Measurements from ENCODE around the gene LAPTM4A. TPM values are rescaled to one million over a fixed set of nuclear protein-coding genes. Genes with fewer than 3 reads are reported as not detected.
"Not testable (repeated sequence)": the region's sequence is repeated elsewhere in the genome, so short reads cannot be mapped to it uniquely, and the experiment has no call there.

LAPTM4A gene
- total RNA-seq, 1 donor from 2014 or later: 74.4 TPM

DNA sequence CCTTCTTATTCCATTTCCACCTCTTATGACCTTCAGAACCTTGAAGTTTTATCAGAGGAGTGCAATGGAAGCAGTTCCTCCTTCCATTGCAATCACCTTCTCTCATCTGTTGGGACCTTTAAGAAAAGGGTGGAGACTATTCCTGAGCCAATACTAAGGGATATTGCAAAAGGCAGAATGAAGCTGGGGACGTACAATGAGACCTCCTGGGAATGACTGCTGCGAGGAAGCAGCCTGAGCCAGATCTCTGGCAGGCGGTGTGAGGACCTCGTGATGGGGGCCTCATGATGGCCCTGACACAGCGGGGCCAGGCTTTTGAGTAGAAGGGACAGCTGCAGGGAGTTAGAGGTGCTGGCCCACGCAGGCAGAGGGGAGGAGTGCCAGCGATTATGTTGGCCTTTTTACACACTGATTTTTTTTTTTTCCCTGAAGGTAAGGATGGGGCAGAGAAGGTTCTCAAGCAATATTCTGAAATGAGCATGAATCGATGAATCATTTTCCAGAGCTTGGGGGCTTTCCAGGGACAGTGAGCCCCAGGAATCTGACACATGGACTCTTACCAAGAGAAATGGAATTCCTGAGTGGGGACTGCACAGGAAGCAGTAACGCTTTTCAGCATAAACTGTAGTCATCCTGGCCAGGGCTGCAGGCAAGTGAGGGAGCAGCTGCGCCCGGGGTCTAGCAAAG is 40.0 kb upstream of the LAPTM4A start:
- Mint-ChIP-seq H3K4me1 (peaks cover 13% of the 10 kb centered on the region), H3K9me3 (no peaks in the 10 kb centered on the region), H3K27me3 (ENCODE audit: low read depth) (peaks cover 16% of the 10 kb centered on the region), H3K36me3 (ENCODE audit: low read depth) (no peaks in the 10 kb centered on the region), H3K27ac (ENCODE audit: unreplicated experiment) (peak overlapping the region; percentile 91), H3K4me3 (no peak overlapping the region)
- no peak for TF ChIP-seq CTCF (conservative IDR thresholded peaks at IDR 0.05)
- no peak for DNase-seq (ENCODE audit: low read depth, low spot score)

DNA sequence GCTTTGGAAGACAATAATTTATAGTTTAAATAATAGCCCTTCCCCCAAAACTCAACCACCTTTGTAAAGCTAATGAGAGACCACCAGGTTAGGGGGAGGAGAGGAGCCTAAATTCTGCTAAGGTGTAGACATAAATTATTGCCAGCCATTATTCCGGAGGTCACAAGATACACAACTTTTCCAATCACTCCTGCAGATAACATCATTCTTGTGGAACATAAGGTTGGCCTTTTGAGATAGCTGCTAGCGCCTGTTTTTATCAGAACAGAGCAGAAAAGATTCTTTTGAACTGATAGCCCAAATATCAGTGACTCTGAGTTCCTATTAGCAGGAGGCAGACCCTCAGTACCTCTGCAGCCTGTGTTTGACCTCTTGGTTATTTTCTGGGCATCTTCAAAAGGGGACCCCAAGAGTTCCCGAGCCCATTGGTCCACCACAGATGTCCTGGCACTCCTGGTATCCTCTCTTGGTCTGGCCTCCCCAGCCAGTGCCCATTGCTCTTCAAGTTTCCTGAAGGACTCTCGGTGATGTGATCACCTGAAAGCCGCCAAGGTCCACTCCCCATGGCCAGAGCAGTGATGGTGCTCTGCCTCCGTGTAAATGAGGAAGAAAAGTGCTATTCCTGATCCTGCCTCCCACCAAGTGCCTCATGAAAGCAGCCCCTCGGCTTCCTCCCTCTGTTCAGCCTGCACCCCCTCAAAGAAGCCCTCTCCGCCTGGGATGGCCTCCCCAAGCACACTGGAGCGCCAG is 38.5 kb upstream of the LAPTM4A start:
- Mint-ChIP-seq H3K36me3 (ENCODE audit: low read depth) (no peaks in the 10 kb centered on the region), H3K9me3 (no peaks in the 10 kb centered on the region), H3K27me3 (ENCODE audit: low read depth) (peaks cover 16% of the 10 kb centered on the region), H3K4me1 (peaks cover 13% of the 10 kb centered on the region), H3K27ac (ENCODE audit: unreplicated experiment) (no peak overlapping the region), H3K4me3 (no peak overlapping the region)
- TF ChIP-seq CTCF (conservative IDR thresholded peaks at IDR 0.05): no peak
- DNase-seq (ENCODE audit: low read depth, low spot score): no peak

GRCh38 chr2:20085909-20086308 is 34.5 kb upstream of the LAPTM4A start:
- H3K27ac Mint-ChIP-seq (ENCODE audit: unreplicated experiment): not testable (repeated sequence)

DNA sequence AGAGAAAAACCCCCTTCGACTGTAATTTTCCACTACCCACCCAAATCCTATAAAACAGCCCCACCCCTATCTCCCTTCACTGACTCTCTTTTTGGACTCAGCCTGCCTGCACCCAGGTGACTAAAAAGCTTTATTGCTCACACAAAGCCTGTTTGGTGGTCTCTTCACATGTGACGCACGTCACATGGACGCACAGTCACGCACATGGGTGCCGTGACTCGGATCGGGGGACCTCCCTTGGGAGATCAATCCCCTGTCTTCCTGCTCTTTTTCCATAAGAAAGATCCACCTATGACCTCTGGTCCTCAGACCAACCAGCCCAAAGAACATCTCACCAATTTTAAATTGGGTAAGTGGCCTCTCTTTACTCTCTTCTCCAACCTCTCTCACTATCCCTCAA is 31.4 kb upstream of the LAPTM4A start:
- DNase-seq (ENCODE audit: low read depth, low spot score); H3K4me3 Mint-ChIP-seq; H3K36me3 Mint-ChIP-seq (ENCODE audit: low read depth); H3K9me3 Mint-ChIP-seq; H3K27ac Mint-ChIP-seq (ENCODE audit: unreplicated experiment): not testable (repeated sequence)
- Mint-ChIP-seq H3K27me3 (ENCODE audit: low read depth) (peaks cover 13% of the 10 kb centered on the region), H3K4me1 (peaks cover 11% of the 10 kb centered on the region)

More at GRCh38 chr2:20085909-20086308, 34.5 kb upstream of the LAPTM4A start:
- not testable (repeated sequence) for DNase-seq (ENCODE audit: low read depth, low spot score); H3K36me3 Mint-ChIP-seq (ENCODE audit: low read depth); H3K9me3 Mint-ChIP-seq; H3K27me3 Mint-ChIP-seq (ENCODE audit: low read depth); H3K4me1 Mint-ChIP-seq; H3K4me3 Mint-ChIP-seq

- Mint-ChIP-seq H3K9me3 (peaks cover 8% of the 10 kb centered on the region), H3K4me3 (no peak overlapping the region), H3K36me3 (ENCODE audit: low read depth) (no peaks in the 10 kb centered on the region), H3K27ac (ENCODE audit: unreplicated experiment) (no peak overlapping the region), H3K4me1 (peaks cover 11% of the 10 kb centered on the region), H3K27me3 (ENCODE audit: low read depth) (peaks cover 22% of the 10 kb centered on the region)
- no peak for DNase-seq (ENCODE audit: low read depth, low spot score)
- TF ChIP-seq CTCF (conservative IDR thresholded peaks at IDR 0.05): no peak
These were observed 30.4 kb upstream of the LAPTM4A start for GRCh38 chr2:20081841-20082240.

DNA sequence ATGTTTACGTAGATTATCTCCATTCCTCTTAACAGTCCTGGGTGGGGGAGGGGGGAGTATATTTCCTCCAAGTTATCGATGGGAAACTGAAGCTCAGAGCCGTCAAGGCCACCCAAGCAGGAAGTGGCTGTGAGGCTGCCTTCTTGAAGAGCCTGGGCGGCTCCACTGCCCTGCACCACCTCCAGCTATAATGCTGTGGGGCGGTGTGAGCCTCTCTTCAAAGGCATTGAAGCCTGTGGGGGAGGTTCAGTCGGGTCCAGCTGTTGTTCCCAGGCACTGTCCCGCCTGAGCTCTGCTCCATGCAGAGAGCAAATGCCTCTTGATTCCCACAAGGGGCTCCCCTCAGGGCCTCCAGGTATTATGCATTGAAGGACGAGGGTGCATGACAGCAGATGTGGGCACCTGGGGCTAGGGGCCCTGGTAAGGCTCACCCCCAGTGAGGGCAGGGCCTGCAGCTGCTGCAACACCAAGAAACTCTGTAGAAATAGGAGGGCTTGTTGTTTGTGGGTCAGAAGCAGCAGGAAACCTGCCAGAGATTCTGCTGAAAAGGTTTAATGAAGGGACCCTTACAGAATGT is 29.5 kb upstream of the LAPTM4A start:
- H3K9me3 Mint-ChIP-seq: peaks cover 8% of the 10 kb centered on the region
- peaks cover 24% of the 10 kb centered on the region for H3K27me3 Mint-ChIP-seq (ENCODE audit: low read depth)
- H3K36me3 Mint-ChIP-seq (ENCODE audit: low read depth): no peaks in the 10 kb centered on the region
- DNase-seq (ENCODE audit: low read depth, low spot score): no peak
- H3K4me1 Mint-ChIP-seq: peaks cover 11% of the 10 kb centered on the region
- H3K4me3 Mint-ChIP-seq: no peak overlapping the region
- H3K27ac Mint-ChIP-seq (ENCODE audit: unreplicated experiment): no peak overlapping the region
- no peak for TF ChIP-seq CTCF (conservative IDR thresholded peaks at IDR 0.05)

Data from neural crest cell (in vitro differentiated cells).